ENCODE results near the gene OR52N5. TPM values are rescaled to one million over a fixed set of nuclear protein-coding genes. Genes with fewer than 3 reads are reported as not detected.

Gene OR52N5
- total RNA-seq, 4 donors from 2014 or later: not detected

GRCh38 chr11:5749836-5750235, 33.3 kb downstream of the OR52N5 start:
- TF ChIP-seq POLR2A (IDR thresholded peaks at IDR 0.05) (no peak), CTCF (IDR thresholded peaks at IDR 0.05 in 4 of 5, conservative IDR thresholded peaks at IDR 0.05 in 1 of 5) (no peak)
- Histone ChIP-seq H3K27me3 (no peaks in the 10 kb centered on the region), H3K9me3 (no peaks in the 10 kb centered on the region), H3K4me3 (no peak overlapping the region), H3K36me3 (no peaks in the 10 kb centered on the region), H3K4me1 (no peaks in the 10 kb centered on the region), H3K27ac (no peak overlapping the region)
- ATAC-seq: no peak
- intact Hi-C loops (cut with DNase I; ENCODE audit: low total_unique reads) (no loop called here), in situ Hi-C loops (cut with MboI; ENCODE audit: low sequenced_read_pairs in 4 of 4) (no loop called here)
- DNase-seq: no peak

GRCh38 chr11:5746614-5747013, 36.5 kb downstream of the OR52N5 start:
- intact Hi-C loops (cut with DNase I; ENCODE audit: low total_unique reads): no loop called here
- DNase-seq (no peak), ATAC-seq (no peak)
- TF ChIP-seq POLR2A (IDR thresholded peaks at IDR 0.05): no peak
- no peak for TF ChIP-seq CTCF (IDR thresholded peaks at IDR 0.05 in 4 of 5, conservative IDR thresholded peaks at IDR 0.05 in 1 of 5)
- no peaks in the 10 kb centered on the region for H3K9me3 ChIP-seq
- no peaks in the 10 kb centered on the region for H3K4me1 ChIP-seq
- H3K27me3 ChIP-seq: no peaks in the 10 kb centered on the region
- in situ Hi-C loops (cut with MboI; ENCODE audit: low sequenced_read_pairs in 4 of 4): no loop called here
- H3K36me3 ChIP-seq: no peaks in the 10 kb centered on the region
- H3K4me3 ChIP-seq: no peak overlapping the region
- H3K27ac ChIP-seq: no peak overlapping the region

- H3K4me1 ChIP-seq: no peaks in the 10 kb centered on the region
- no peaks in the 10 kb centered on the region for H3K9me3 ChIP-seq
- TF ChIP-seq POLR2A (IDR thresholded peaks at IDR 0.05): no peak
- no peaks in the 10 kb centered on the region for H3K36me3 ChIP-seq
- DNase-seq (no peak), ATAC-seq (no peak)
- no peak overlapping the region for H3K27ac ChIP-seq
- H3K27me3 ChIP-seq: no peaks in the 10 kb centered on the region
- intact Hi-C loops (cut with DNase I; ENCODE audit: low total_unique reads): no loop called here
- H3K4me3 ChIP-seq: no peak overlapping the region
- in situ Hi-C loops (cut with MboI; ENCODE audit: low sequenced_read_pairs in 4 of 4): no loop called here
Measured at GRCh38 chr11:5738431-5738830, 44.7 kb downstream of the OR52N5 start.

GRCh38 chr11:5737670-5738392, 45.3 kb downstream of the OR52N5 start:
- no peak for ATAC-seq
- DNase-seq: no peak
- Histone ChIP-seq H3K27ac (no peak overlapping the region), H3K9me3 (no peaks in the 10 kb centered on the region), H3K4me3 (no peak overlapping the region), H3K27me3 (no peaks in the 10 kb centered on the region), H3K4me1 (no peaks in the 10 kb centered on the region), H3K36me3 (no peaks in the 10 kb centered on the region)
- in situ Hi-C loops (cut with MboI; ENCODE audit: low sequenced_read_pairs in 4 of 4) (no loop called here), intact Hi-C loops (cut with DNase I; ENCODE audit: low total_unique reads) (no loop called here)
- TF ChIP-seq CTCF (IDR thresholded peaks at IDR 0.05 in 4 of 5, conservative IDR thresholded peaks at IDR 0.05 in 1 of 5): no peak
- TF ChIP-seq POLR2A (IDR thresholded peaks at IDR 0.05): no peak

GRCh38 chr11:5737091-5737490, 46.1 kb downstream of the OR52N5 start:
- H3K27ac ChIP-seq: no peak overlapping the region
- H3K4me1 ChIP-seq: no peaks in the 10 kb centered on the region
- no peaks in the 10 kb centered on the region for H3K9me3 ChIP-seq
- intact Hi-C loops (cut with DNase I; ENCODE audit: low total_unique reads) (no loop called here), in situ Hi-C loops (cut with MboI; ENCODE audit: low sequenced_read_pairs in 4 of 4) (no loop called here)
- ATAC-seq (no peak), DNase-seq (no peak)
- no peak for TF ChIP-seq POLR2A (IDR thresholded peaks at IDR 0.05)
- TF ChIP-seq CTCF (IDR thresholded peaks at IDR 0.05 in 4 of 5, conservative IDR thresholded peaks at IDR 0.05 in 1 of 5): no peak
- no peaks in the 10 kb centered on the region for H3K27me3 ChIP-seq
- no peaks in the 10 kb centered on the region for H3K36me3 ChIP-seq
- H3K4me3 ChIP-seq: no peak overlapping the region
